ENCODE measurements around the gene TMEM87A.
"Not testable (repeated sequence)": the region's sequence is repeated elsewhere in the genome, so short reads cannot be mapped to it uniquely, and the experiment has no call there.

The TMEM87A gene

GRCh38 chr15:42275780-42276391 is 2.7 kb upstream of the TMEM87A start:
- H3K4me3 ChIP-seq (ENCODE audit: low read length): no peak overlapping the region
- no peak for DNase-seq (ENCODE audit: low read depth, low spot score)

GRCh38 chr15:42274702-42274989 is 1.4 kb upstream of the TMEM87A start:
- peak overlapping the region; percentile 97; the same call in 1 of the 2 replicates for H3K4me3 ChIP-seq (ENCODE audit: low read length)

GRCh38 chr15:42273900-42274701 is 868 bp upstream of the TMEM87A start:
- DNase-seq (ENCODE audit: low read depth, low spot score): no peak
- peak overlapping the region; percentile 97 for H3K4me3 ChIP-seq (ENCODE audit: low read length)

More at GRCh38 chr15:42274702-42274989, 1.4 kb upstream of the TMEM87A start:
- no peak for DNase-seq (ENCODE audit: low read depth, low spot score)

GRCh38 chr15:42270996-42271395 is 2.2 kb downstream of the TMEM87A start:
- no peak overlapping the region for H3K4me3 ChIP-seq (ENCODE audit: low read length)
- DNase-seq (ENCODE audit: low read depth, low spot score): no peak

- no peak for DNase-seq (ENCODE audit: low read depth, low spot score)
- no peak overlapping the region for H3K4me3 ChIP-seq (ENCODE audit: low read length)
Measured at GRCh38 chr15:42270551-42270950, 2.7 kb downstream of the TMEM87A start.

GRCh38 chr15:42267286-42267685 is 5.9 kb downstream of the TMEM87A start:
- no peak for DNase-seq (ENCODE audit: low read depth, low spot score)
- no peak overlapping the region for H3K4me3 ChIP-seq (ENCODE audit: low read length)

- DNase-seq (ENCODE audit: low read depth, low spot score): no peak
- no peak overlapping the region for H3K4me3 ChIP-seq (ENCODE audit: low read length)
Measured at GRCh38 chr15:42264795-42265194, 8.4 kb downstream of the TMEM87A start.

- no peak for DNase-seq (ENCODE audit: low read depth, low spot score)
- no peak overlapping the region for H3K4me3 ChIP-seq (ENCODE audit: low read length)
Measured at GRCh38 chr15:42253300-42253699, 19.9 kb downstream of the TMEM87A start.

- DNase-seq (ENCODE audit: low read depth, low spot score): no peak
- H3K4me3 ChIP-seq (ENCODE audit: low read length): no peak overlapping the region
Measured at GRCh38 chr15:42240823-42241222, 32.4 kb downstream of the TMEM87A start.

GRCh38 chr15:42239528-42240182 is 33.6 kb downstream of the TMEM87A start:
- DNase-seq (ENCODE audit: low read depth, low spot score): no peak
- no peak overlapping the region for H3K4me3 ChIP-seq (ENCODE audit: low read length)

- no peak overlapping the region for H3K4me3 ChIP-seq (ENCODE audit: low read length)
- DNase-seq (ENCODE audit: low read depth, low spot score): no peak
Measured at GRCh38 chr15:42233107-42233506, 40.1 kb downstream of the TMEM87A start.

GRCh38 chr15:42232606-42233005 is 40.6 kb downstream of the TMEM87A start:
- no peak for DNase-seq (ENCODE audit: low read depth, low spot score)

GRCh38 chr15:42231088-42231487 is 42.1 kb downstream of the TMEM87A start:
- DNase-seq (ENCODE audit: low read depth, low spot score): no peak

More at GRCh38 chr15:42232606-42233005, 40.6 kb downstream of the TMEM87A start:
- no peak overlapping the region for H3K4me3 ChIP-seq (ENCODE audit: low read length)

GRCh38 chr15:42228981-42229380 is 44.3 kb downstream of the TMEM87A start:
- not testable (repeated sequence) for DNase-seq (ENCODE audit: low read depth, low spot score); H3K4me3 ChIP-seq (ENCODE audit: low read length)

More at GRCh38 chr15:42231088-42231487, 42.1 kb downstream of the TMEM87A start:
- no peak overlapping the region for H3K4me3 ChIP-seq (ENCODE audit: low read length)

- H3K4me3 ChIP-seq (ENCODE audit: low read length): no peak overlapping the region
- DNase-seq (ENCODE audit: low read depth, low spot score): no peak
Measured at GRCh38 chr15:42228036-42228435, 45.2 kb downstream of the TMEM87A start.

GRCh38 chr15:42226648-42227047 is 46.6 kb downstream of the TMEM87A start:
- no peak for DNase-seq (ENCODE audit: low read depth, low spot score)
- no peak overlapping the region for H3K4me3 ChIP-seq (ENCODE audit: low read length)

GRCh38 chr15:42220216-42220615 is 53.0 kb downstream of the TMEM87A start:
- DNase-seq (ENCODE audit: low read depth, low spot score): no peak
- H3K4me3 ChIP-seq (ENCODE audit: low read length): no peak overlapping the region

- no peak for DNase-seq (ENCODE audit: low read depth, low spot score)
Measured at GRCh38 chr15:42218953-42219592, 54.2 kb downstream of the TMEM87A start.

GRCh38 chr15:42217568-42217967 is 55.7 kb downstream of the TMEM87A start:
- no peak overlapping the region for H3K4me3 ChIP-seq (ENCODE audit: low read length)
- DNase-seq (ENCODE audit: low read depth, low spot score): no peak

More at GRCh38 chr15:42218953-42219592, 54.2 kb downstream of the TMEM87A start:
- H3K4me3 ChIP-seq (ENCODE audit: low read length): no peak overlapping the region

All from Jurkat, Clone E6-1 (cell line).